Liver (tissue), 9 donors: Measurements from ENCODE around the gene CDC14A. TPM values are rescaled to one million over a fixed set of nuclear protein-coding genes. Genes with fewer than 3 reads are reported as not detected.
"Not testable (repeated sequence)": the region's sequence is repeated elsewhere in the genome, so short reads cannot be mapped to it uniquely, and the experiment has no call there.

Experiments used
- DNase-seq: peaks from one replicate; pipeline ENCODE4 v3.0.0-alpha.2; 2017; ENCODE audit warnings: low spot score
- H3K27ac ChIP-seq, 2 donors: one replicate each; pipeline ENCODE4 v1.7.0; 2013; ENCODE audit warnings: inconsistent platforms in 2 of 2, low read length in 2 of 2, control low read depth in 1 of 2, low read depth in 1 of 2, mild to moderate bottlenecking in 1 of 2
- H3K27me3 ChIP-seq, 4 donors: one replicate each; pipeline versions ENCODE4 v1.6.1 to v1.7.0; 2013; ENCODE audit warnings: low read length in 3 of 4, inconsistent platforms in 1 of 4, mild to moderate bottlenecking in 1 of 4, moderate library complexity in 1 of 4; ENCODE audit not compliant: control insufficient read depth in 4 of 4, insufficient read depth in 4 of 4
- H3K36me3 ChIP-seq, 4 donors: one replicate each; pipeline versions ENCODE4 v1.6.1 to v1.7.0; 2013; ENCODE audit warnings: low read length in 3 of 4, mild to moderate bottlenecking in 3 of 4, low read depth in 1 of 4, moderate library complexity in 1 of 4; ENCODE audit not compliant: control insufficient read depth in 4 of 4, insufficient read depth in 3 of 4
- H3K4me1 ChIP-seq, 4 donors: one replicate each; pipeline versions ENCODE4 v1.6.1 to v1.7.0; 2013; ENCODE audit warnings: low read length in 3 of 4, mild to moderate bottlenecking in 3 of 4, moderate library complexity in 1 of 4; ENCODE audit not compliant: control insufficient read depth in 4 of 4, insufficient read depth in 4 of 4
- H3K4me3 ChIP-seq, 3 donors: one replicate each; pipeline versions ENCODE4 v1.6.1 to v1.7.0; 2013; ENCODE audit warnings: low read length in 3 of 3, control low read depth in 1 of 3, low read depth in 1 of 3, mild to moderate bottlenecking in 1 of 3
- H3K9ac ChIP-seq, 2 donors: one replicate each; pipeline ENCODE4 v1.7.0; 2013; ENCODE audit warnings: low read length in 2 of 2, mild to moderate bottlenecking in 2 of 2, moderate library complexity in 2 of 2, control low read depth in 1 of 2, low read depth in 1 of 2
- H3K9me3 ChIP-seq, 4 donors: one replicate each; pipeline versions ENCODE4 v1.6.1 to v1.7.0; 2013; ENCODE audit warnings: low read length in 3 of 4; ENCODE audit not compliant: control insufficient read depth in 4 of 4
- FOXA1 ChIP-seq: IDR thresholded peaks from 2 replicates; pipeline ENCODE4 v1.6.1; 2016; ENCODE audit warnings: antibody characterized with exemption
- FOXA2 ChIP-seq: IDR thresholded peaks from 2 replicates; pipeline ENCODE4 v1.6.1; 2016; ENCODE audit warnings: antibody characterized with exemption
- HNF4A ChIP-seq, 2 donors: conservative IDR thresholded peaks; 2 replicates each; pipeline ENCODE4 v1.6.1; 2016; ENCODE audit warnings: antibody characterized with exemption in 2 of 2, mild to moderate bottlenecking in 2 of 2
- JUND ChIP-seq, 2 donors: IDR thresholded peaks; 2 replicates each; pipeline ENCODE4 v1.6.1; 2016; ENCODE audit warnings: antibody characterized with exemption in 2 of 2
- RAD21 ChIP-seq, 2 donors: IDR thresholded peaks; 2 replicates each; pipeline ENCODE4 v1.6.1; 2016; ENCODE audit warnings: antibody characterized with exemption in 2 of 2, mild to moderate bottlenecking in 2 of 2
- RXRA ChIP-seq, 2 donors: IDR thresholded peaks; 2 replicates each; pipeline ENCODE4 v1.6.1; 2017 to 2018; ENCODE audit warnings: antibody characterized with exemption in 2 of 2, mild to moderate bottlenecking in 1 of 2
- SP1 ChIP-seq: IDR thresholded peaks from 2 replicates; pipeline ENCODE4 v1.6.1; 2018; ENCODE audit warnings: antibody characterized with exemption, mild to moderate bottlenecking
- TAF1 ChIP-seq: conservative IDR thresholded peaks from 2 replicates; pipeline ENCODE4 v1.6.1; 2016; ENCODE audit warnings: antibody characterized with exemption, mild to moderate bottlenecking
- WGBS: extraction: QIAGEN DNeasy Blood & Tissue Kit; methylation state at CpG from one replicate; pipeline ENCODE4 v1.1.7; 2013; 5-methylcytosine and 5-hydroxymethylcytosine counted together
- polyA plus RNA-seq, 2 donors: library from polyadenylated mRNA; stranded (reverse) in 1 of 2; unstranded in 1 of 2; fragments of 200-250 nt in 1 of 2; fragments of >200 nt in 1 of 2; fragmentation: Nextera tagmentation in 1 of 2; extraction: Ambion mirVana in 1 of 2; gene quantifications; one replicate each; pipeline versions ENCODE4 v1.2.1 to v1.2.3, GENCODE V29; 2013 to 2015
- total RNA-seq, 2 donors: library from RNA; depleted of rRNA; stranded (reverse); fragments of >200 nt; gene quantifications; one replicate each; pipeline ENCODE4 v1.2.3, GENCODE V29; 2014
- TF ChIP-seq, protein P1 (sequence below): fragments of 150-350 bp; IDR thresholded peaks from 2 replicates; pipeline ENCODE4 v1.5.1; 2017; ENCODE audit warnings: improper control_type of control experiment, low read depth, low read length; ENCODE audit not compliant: missing input control
- TF ChIP-seq, protein P2 (sequence below): IDR thresholded peaks from 2 replicates; pipeline ENCODE4 v1.6.1; 2016; ENCODE audit warnings: antibody characterized with exemption
- donor health status: healthy.
- donor health status: healthy.
- donor health status: healthy.
- donor health status: healthy.
- donor health status: healthy.

The CDC14A gene
- total and polyA plus RNA-seq, 4 donors = 0.39 to 4.1 (median 2.6) TPM

DNA sequence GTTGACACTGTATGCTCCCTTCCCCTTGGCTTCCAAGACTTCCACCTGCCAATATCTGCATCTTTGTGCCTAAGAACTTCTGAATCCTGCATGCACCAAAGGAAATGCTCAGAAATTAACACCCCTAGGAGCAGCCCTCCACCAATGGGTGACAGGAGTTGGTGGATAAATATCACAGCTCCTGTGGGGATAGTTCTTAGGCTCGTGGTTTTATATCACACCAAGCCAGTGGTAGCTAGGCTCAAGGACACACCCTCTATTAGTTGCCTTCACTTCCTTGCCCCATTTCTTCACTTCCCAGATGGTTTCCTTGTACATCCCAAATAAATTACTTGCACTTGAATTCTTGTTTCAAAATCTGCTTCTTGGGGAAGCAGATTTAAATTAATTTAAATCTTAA, 16.9 kb upstream of the CDC14A start:
- no peaks in the 10 kb centered on the region for H3K9me3 ChIP-seq
- no peaks in the 10 kb centered on the region for H3K4me1 ChIP-seq
- no peak overlapping the region for H3K9ac ChIP-seq
- H3K36me3 ChIP-seq = no peaks in the 10 kb centered on the region
- no peak for DNase-seq
- WGBS = 61% methylated on average over 1 of the region's 1 CpG
- no peaks in the 10 kb centered on the region for H3K27me3 ChIP-seq
- H3K4me3 ChIP-seq = no peak overlapping the region
- H3K27ac ChIP-seq = no peak overlapping the region
- no peak for TF ChIP-seq HNF4A (conservative IDR thresholded peaks at IDR 0.05)
- TF ChIP-seq JUND (IDR thresholded peaks at IDR 0.05) = no peak
- TF ChIP-seq RXRA (IDR thresholded peaks at IDR 0.05) = no peak
- TF ChIP-seq SP1 = no peak
- no peak for TF ChIP-seq FOXA2

DNA sequence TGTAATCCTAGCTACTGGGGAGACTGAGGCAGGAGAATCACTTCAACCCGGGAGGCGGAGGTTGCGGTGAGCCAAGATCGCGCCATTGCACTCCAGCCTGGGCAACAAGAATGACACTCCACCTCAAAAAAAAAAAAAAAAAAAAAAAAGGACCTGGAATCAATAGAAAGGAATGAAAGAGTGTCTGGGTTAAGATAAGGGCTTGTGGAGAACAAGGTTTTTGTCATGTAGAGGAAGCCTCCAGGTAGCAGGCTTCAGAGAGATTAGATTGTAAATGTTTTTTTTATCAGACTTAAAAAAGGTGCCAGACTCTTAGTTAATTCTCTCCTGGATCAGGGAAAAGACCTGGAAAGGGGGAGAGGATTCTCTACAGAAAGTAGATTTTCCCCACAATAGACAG, 14.4 kb upstream of the CDC14A start:
- H3K9ac ChIP-seq, H3K36me3 ChIP-seq, DNase-seq, H3K27ac ChIP-seq, H3K4me1 ChIP-seq, H3K4me3 ChIP-seq, H3K27me3 ChIP-seq, H3K9me3 ChIP-seq: not testable (repeated sequence)
- 94% methylated on average over 5 of the region's 5 CpGs for WGBS

DNA sequence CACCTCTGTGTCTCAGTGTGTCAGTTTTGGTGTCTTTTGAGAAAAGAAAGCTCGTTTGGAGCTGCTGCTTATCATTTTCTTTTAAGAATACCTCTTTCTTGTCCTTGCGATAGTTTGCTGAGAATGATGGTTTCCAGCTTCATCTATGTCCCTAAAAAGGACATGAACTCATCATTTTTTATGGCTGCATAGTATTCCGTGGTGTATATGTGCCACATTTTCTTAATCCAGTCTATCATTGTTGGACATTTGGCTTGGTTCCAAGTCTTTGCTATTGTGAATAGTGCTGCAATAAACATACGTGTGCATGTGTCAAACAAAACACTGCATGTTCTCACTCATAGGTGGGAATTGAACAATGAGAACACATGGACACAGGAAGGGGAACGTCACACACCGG, 12.6 kb upstream of the CDC14A start:
- not testable (repeated sequence) for H3K36me3 ChIP-seq, H3K9me3 ChIP-seq, H3K9ac ChIP-seq, H3K4me3 ChIP-seq, H3K27me3 ChIP-seq, H3K4me1 ChIP-seq, DNase-seq, H3K27ac ChIP-seq
- WGBS = 88% methylated on average over 6 of the region's 6 CpGs

DNA sequence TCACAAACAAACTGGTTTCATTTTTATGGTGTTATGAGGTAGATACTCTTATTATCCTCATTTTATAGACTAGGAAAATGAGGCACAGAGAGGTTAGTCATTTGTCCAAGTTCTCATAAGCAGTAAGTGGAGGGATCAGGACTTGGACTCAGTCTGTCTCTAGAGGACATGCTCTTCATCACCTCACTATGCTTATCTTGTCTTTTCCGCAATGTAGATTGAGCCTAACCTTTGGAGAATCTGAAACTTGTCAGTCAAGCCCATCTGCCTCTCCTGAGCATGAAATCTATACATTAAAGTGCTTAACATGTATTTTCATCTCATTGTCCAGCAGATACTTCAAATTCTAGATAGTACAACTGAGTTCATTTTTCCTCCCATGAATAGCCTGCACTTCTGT, 11.8 kb upstream of the CDC14A start:
- no peak for DNase-seq
- H3K27ac ChIP-seq = no peak overlapping the region
- 96% methylated on average over 1 of the region's 1 CpG for WGBS
- TF ChIP-seq TAF1 = no peak
- TF ChIP-seq FOXA1 = no peak
- TF ChIP-seq, protein P1, sequence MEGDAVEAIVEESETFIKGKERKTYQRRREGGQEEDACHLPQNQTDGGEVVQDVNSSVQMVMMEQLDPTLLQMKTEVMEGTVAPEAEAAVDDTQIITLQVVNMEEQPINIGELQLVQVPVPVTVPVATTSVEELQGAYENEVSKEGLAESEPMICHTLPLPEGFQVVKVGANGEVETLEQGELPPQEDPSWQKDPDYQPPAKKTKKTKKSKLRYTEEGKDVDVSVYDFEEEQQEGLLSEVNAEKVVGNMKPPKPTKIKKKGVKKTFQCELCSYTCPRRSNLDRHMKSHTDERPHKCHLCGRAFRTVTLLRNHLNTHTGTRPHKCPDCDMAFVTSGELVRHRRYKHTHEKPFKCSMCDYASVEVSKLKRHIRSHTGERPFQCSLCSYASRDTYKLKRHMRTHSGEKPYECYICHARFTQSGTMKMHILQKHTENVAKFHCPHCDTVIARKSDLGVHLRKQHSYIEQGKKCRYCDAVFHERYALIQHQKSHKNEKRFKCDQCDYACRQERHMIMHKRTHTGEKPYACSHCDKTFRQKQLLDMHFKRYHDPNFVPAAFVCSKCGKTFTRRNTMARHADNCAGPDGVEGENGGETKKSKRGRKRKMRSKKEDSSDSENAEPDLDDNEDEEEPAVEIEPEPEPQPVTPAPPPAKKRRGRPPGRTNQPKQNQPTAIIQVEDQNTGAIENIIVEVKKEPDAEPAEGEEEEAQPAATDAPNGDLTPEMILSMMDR = no peak
- TF ChIP-seq HNF4A (conservative IDR thresholded peaks at IDR 0.05) = no peak
- TF ChIP-seq, protein P2, sequence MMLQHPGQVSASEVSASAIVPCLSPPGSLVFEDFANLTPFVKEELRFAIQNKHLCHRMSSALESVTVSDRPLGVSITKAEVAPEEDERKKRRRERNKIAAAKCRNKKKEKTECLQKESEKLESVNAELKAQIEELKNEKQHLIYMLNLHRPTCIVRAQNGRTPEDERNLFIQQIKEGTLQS = no peak
- no peak for TF ChIP-seq FOXA2
- TF ChIP-seq RAD21 (IDR thresholded peaks at IDR 0.05) = no peak
- H3K27me3 ChIP-seq = no peaks in the 10 kb centered on the region
- H3K36me3 ChIP-seq = no peaks in the 10 kb centered on the region
- H3K4me3 ChIP-seq = no peak overlapping the region
- peaks cover 0 to 6% (median 0%) of the 10 kb centered on the region in 4 donors for H3K4me1 ChIP-seq
- no peaks in the 10 kb centered on the region for H3K9me3 ChIP-seq
- no peak overlapping the region for H3K9ac ChIP-seq
